Neural crest cell (in vitro differentiated cells): ENCODE measurements around the gene ZNF555. TPM values are rescaled to one million over a fixed set of nuclear protein-coding genes. Genes with fewer than 3 reads are reported as not detected.
"Not testable (repeated sequence)": the region's sequence is repeated elsewhere in the genome, so short reads cannot be mapped to it uniquely, and the experiment has no call there.

ENCODE experiments used
- DNase-seq: peaks from one replicate; pipeline ENCODE4 v3.0.0; 2021; ENCODE audit warnings: low read depth, mixed read lengths, low spot score
- H3K27ac Mint-ChIP-seq: one replicate; pipeline ENCODE4 v1.8.0; 2021; ENCODE audit warnings: mild to moderate bottlenecking, mixed read lengths; ENCODE audit not compliant: unreplicated experiment
- H3K27me3 Mint-ChIP-seq: 2 replicates; pipeline ENCODE4 v1.8.0; 2021; ENCODE audit warnings: low read depth, mild to moderate bottlenecking, mixed read lengths
- H3K36me3 Mint-ChIP-seq: 2 replicates; pipeline ENCODE4 v1.8.0; 2021; ENCODE audit warnings: low read depth, mild to moderate bottlenecking, mixed read lengths
- H3K4me1 Mint-ChIP-seq: 2 replicates; pipeline ENCODE4 v1.8.0; 2021; ENCODE audit warnings: mixed read lengths
- H3K4me3 Mint-ChIP-seq: one replicate; pipeline ENCODE4 v1.8.0; 2021; ENCODE audit warnings: mild to moderate bottlenecking, mixed read lengths
- H3K9me3 Mint-ChIP-seq: 2 replicates; pipeline ENCODE4 v1.8.0; 2021; ENCODE audit warnings: mixed read lengths
- total RNA-seq: library from RNA; stranded (reverse); gene quantifications from 2 replicates; pipeline ENCODE4 v1.2.1, GENCODE V29; 2021
- TF ChIP-seq, protein P1 (sequence below): fragments of 200-600 bp; sonication (generic); conservative IDR thresholded peaks from 2 replicates; pipeline ENCODE4 v1.5.0; 2021; ENCODE audit warnings: antibody characterized with exemption, mild to moderate bottlenecking

ZNF555 gene
- total RNA-seq, 1 donor from 2014 or later, result 10.5 TPM

DNA sequence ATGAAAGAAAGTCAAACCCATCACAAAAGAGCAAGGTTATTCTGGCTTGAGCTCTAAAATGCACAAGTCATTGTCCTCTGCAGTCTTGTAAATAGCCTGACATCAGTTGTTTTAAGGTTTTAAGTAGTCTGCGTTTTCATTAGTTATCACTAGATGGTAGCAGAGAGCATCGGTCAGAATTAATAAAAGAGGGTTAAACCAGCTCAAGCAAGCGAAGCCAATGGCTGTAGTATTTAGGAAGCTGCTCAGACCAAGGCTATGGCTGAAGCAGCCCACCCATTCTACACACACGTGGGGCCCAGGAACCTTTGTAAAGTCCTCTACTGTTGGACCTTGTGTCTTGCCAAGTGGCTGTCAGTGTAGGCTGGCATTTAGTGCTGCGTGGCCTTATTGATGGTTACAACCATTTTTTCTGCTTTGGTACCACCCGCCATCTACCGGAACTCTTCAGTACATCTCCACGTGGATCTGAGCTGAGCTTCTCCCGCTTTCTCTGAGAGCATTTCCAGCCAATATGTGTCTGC, 46.2 kb downstream of the ZNF555 start:
- H3K36me3 Mint-ChIP-seq, result no peaks in the 10 kb centered on the region
- TF ChIP-seq, protein P1, sequence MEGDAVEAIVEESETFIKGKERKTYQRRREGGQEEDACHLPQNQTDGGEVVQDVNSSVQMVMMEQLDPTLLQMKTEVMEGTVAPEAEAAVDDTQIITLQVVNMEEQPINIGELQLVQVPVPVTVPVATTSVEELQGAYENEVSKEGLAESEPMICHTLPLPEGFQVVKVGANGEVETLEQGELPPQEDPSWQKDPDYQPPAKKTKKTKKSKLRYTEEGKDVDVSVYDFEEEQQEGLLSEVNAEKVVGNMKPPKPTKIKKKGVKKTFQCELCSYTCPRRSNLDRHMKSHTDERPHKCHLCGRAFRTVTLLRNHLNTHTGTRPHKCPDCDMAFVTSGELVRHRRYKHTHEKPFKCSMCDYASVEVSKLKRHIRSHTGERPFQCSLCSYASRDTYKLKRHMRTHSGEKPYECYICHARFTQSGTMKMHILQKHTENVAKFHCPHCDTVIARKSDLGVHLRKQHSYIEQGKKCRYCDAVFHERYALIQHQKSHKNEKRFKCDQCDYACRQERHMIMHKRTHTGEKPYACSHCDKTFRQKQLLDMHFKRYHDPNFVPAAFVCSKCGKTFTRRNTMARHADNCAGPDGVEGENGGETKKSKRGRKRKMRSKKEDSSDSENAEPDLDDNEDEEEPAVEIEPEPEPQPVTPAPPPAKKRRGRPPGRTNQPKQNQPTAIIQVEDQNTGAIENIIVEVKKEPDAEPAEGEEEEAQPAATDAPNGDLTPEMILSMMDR, result peak; percentile 72
- H3K9me3 Mint-ChIP-seq, result no peaks in the 10 kb centered on the region
- no peak overlapping the region for H3K27ac Mint-ChIP-seq
- peaks cover 14% of the 10 kb centered on the region for H3K27me3 Mint-ChIP-seq
- H3K4me1 Mint-ChIP-seq, result peaks cover 8% of the 10 kb centered on the region
- no peak for DNase-seq
- H3K4me3 Mint-ChIP-seq, result no peak overlapping the region

- no peak for DNase-seq
- TF ChIP-seq, protein P1, result no peak
Observed at GRCh38 chr19:2888731-2889224, 47.5 kb downstream of the ZNF555 start.

DNA sequence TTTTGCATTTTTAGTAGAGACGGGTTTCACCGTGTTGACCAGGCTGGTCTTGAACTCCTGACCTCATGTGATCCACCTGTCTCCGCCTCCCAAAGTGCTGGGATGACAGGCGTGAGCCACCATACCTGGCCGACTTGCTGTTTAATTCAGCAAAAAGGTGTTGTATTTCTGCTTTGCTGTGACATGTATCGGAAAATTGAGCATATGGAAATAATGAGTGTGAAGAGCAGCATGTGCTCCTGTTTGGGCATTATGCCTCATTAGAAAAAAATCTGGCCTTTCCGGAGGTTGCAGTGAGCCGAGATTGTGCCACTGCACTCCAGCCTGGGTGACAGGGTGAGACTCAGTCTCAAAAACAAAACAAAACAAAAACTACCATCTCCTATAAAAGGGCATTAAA, 49.3 kb downstream of the ZNF555 start:
- DNase-seq, H3K36me3 Mint-ChIP-seq, H3K4me1 Mint-ChIP-seq, H3K9me3 Mint-ChIP-seq, H3K4me3 Mint-ChIP-seq, H3K27ac Mint-ChIP-seq: not testable (repeated sequence)
- peaks cover 21% of the 10 kb centered on the region for H3K27me3 Mint-ChIP-seq

More at GRCh38 chr19:2888731-2889224, 47.5 kb downstream of the ZNF555 start:
- Mint-ChIP-seq H3K4me1 (peaks cover 8% of the 10 kb centered on the region), H3K4me3 (no peak overlapping the region), H3K9me3 (no peaks in the 10 kb centered on the region), H3K27me3 (peaks cover 19% of the 10 kb centered on the region), H3K27ac (no peak overlapping the region), H3K36me3 (no peaks in the 10 kb centered on the region)

GRCh38 chr19:2896694-2897093, 55.4 kb downstream of the ZNF555 start:
- H3K4me1 Mint-ChIP-seq, result peaks cover 9% of the 10 kb centered on the region
- H3K36me3 Mint-ChIP-seq, result peaks cover 7% of the 10 kb centered on the region
- TF ChIP-seq, protein P1, result no peak
- H3K27ac Mint-ChIP-seq, result no peak overlapping the region
- peaks cover 13% of the 10 kb centered on the region for H3K9me3 Mint-ChIP-seq
- no peak overlapping the region for H3K4me3 Mint-ChIP-seq
- DNase-seq, result no peak
- H3K27me3 Mint-ChIP-seq, result peaks cover 16% of the 10 kb centered on the region

DNA sequence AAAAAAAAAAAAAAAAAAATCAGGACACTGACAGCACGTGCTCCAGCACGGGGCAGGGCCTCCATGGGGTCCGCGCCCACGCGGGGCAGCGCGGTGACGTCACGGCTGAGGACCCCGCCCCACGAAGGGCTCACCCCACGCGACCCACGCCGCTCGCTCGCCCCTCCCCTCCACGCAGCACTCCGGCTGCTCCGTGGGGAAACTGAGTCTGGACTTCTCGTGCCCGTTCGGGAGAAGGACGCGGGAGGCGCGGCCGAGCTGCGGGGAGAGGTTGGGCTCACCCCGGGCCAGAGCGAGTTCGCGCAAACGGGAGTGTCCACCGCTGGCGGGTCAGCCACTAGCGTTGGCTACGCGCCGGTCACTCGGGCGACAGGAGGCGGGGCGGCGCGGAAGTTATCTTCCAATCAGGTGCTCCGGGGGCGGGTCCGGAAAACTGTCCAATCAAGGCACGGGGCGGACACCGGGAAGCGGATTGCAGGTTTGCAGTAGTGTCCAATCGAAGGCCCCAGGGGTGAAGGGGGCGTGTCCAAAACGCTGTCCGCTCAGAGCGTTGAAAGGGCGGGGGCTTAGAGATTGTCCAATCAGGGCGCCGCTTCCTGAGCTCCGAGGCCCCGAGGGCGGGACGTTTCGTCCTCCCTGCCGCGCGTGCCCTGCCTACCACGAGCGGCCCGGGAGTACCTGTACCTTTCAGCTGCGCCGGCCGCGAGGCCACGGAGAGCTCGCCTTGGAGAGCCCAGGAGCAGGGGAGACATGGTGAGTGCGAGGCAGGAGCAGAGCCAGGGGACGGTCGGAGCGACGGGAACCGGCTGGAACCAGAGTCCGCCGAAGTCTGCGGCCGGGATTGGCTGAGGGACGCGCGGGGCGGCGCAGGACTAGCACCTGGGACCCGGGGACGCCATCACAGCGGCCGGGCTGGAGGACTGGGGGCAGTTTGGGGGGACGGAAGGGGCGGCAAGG, 59.3 kb downstream of the ZNF555 start, which contains the start of gene ZNF57:
ZNF57 (plus strand) TSS at position 633 of the 957 bp plus-strand sequence; CDS start at position 751, 118 bp downstream.
- H3K9me3 Mint-ChIP-seq, result peaks cover 13% of the 10 kb centered on the region
- H3K27ac Mint-ChIP-seq, result peak within 1 kb of the TSS; percentile 97
- H3K4me3 Mint-ChIP-seq, result peak within 1 kb of the TSS; percentile 100
- DNase-seq, result peak; percentile 98
- H3K36me3 Mint-ChIP-seq, result peaks cover 7% of the 10 kb centered on the region
- TF ChIP-seq, protein P1, result no peak
- peaks cover 20% of the 10 kb centered on the region for H3K4me1 Mint-ChIP-seq
- peaks cover 7% of the 10 kb centered on the region for H3K27me3 Mint-ChIP-seq
